C4-2B (cell line): ENCODE results near the gene ZBED4.

ENCODE experiments used
- ZFX ChIP-seq: fragments of 450-650 bp; IDR thresholded peaks from 2 replicates; pipeline ENCODE4 v1.6.1; 2017
- TF ChIP-seq, protein P1 (sequence below): fragments of 450-650 bp; conservative IDR thresholded peaks from 2 replicates; pipeline ENCODE4 v1.5.1; 2017; ENCODE audit warnings: mild to moderate bottlenecking

DNA sequence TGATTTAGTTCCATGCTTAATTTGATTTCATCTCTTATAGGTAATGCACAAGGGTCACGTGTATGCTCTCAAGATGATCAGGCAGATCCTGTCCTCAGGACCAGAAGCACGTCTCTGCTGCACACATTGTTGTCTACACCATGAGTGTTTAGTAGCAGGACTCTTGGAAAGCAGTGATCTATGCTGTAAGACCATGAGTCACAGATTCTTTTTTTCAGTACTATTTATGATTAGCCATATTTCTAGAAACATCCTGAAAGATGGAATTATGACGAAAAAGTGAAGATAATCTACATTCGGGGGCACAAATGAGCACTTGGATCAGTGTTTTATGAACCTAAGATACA is 29.6 kb downstream of the ZBED4 start:
- TF ChIP-seq, protein P1, sequence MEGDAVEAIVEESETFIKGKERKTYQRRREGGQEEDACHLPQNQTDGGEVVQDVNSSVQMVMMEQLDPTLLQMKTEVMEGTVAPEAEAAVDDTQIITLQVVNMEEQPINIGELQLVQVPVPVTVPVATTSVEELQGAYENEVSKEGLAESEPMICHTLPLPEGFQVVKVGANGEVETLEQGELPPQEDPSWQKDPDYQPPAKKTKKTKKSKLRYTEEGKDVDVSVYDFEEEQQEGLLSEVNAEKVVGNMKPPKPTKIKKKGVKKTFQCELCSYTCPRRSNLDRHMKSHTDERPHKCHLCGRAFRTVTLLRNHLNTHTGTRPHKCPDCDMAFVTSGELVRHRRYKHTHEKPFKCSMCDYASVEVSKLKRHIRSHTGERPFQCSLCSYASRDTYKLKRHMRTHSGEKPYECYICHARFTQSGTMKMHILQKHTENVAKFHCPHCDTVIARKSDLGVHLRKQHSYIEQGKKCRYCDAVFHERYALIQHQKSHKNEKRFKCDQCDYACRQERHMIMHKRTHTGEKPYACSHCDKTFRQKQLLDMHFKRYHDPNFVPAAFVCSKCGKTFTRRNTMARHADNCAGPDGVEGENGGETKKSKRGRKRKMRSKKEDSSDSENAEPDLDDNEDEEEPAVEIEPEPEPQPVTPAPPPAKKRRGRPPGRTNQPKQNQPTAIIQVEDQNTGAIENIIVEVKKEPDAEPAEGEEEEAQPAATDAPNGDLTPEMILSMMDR: no peak
- TF ChIP-seq ZFX: no peak
